GM18519 (cell line): ENCODE data around the gene ZBTB40.

Experiments used
- ATAC-seq: cut with Tn5 transposase; IDR thresholded peaks from one replicate; pipeline ENCODE4 v1.9.1; 2021; ENCODE audit warnings: mild to moderate bottlenecking, moderate library complexity; ENCODE audit not compliant: unreplicated experiment, low FRiP score

Gene ZBTB40

GRCh38 chr1:22451702-22452480, at the start of gene ZBTB40:
ZBTB40 (plus strand) TSS chr1:22451851; CDS start chr1:22489949, 38,098 bp downstream.
- peak; percentile 66 for ATAC-seq

GRCh38 chr1:22402356-22403053, 49.1 kb upstream of the ZBTB40 start:
- ATAC-seq, result no peak

GRCh38 chr1:22404486-22404885, 47.2 kb upstream of the ZBTB40 start:
- no peak for ATAC-seq

- ATAC-seq, result no peak
Measured at GRCh38 chr1:22406722-22407495, 44.7 kb upstream of the ZBTB40 start.

- no peak for ATAC-seq
Measured at GRCh38 chr1:22408230-22408629, 43.4 kb upstream of the ZBTB40 start.

- ATAC-seq, result no peak
Measured at GRCh38 chr1:22410401-22410800, 41.2 kb upstream of the ZBTB40 start.

GRCh38 chr1:22410928-22411495, 40.6 kb upstream of the ZBTB40 start:
- no peak for ATAC-seq

GRCh38 chr1:22411589-22411988, 40.1 kb upstream of the ZBTB40 start:
- no peak for ATAC-seq

- ATAC-seq, result no peak
Measured at GRCh38 chr1:22412932-22413727, 38.5 kb upstream of the ZBTB40 start.

GRCh38 chr1:22413799-22414198, 37.9 kb upstream of the ZBTB40 start:
- ATAC-seq, result no peak

GRCh38 chr1:22414244-22414751, 37.4 kb upstream of the ZBTB40 start:
- no peak for ATAC-seq

- no peak for ATAC-seq
Measured at GRCh38 chr1:22415489-22415888, 36.2 kb upstream of the ZBTB40 start.

GRCh38 chr1:22416555-22417454, 34.8 kb upstream of the ZBTB40 start:
- no peak for ATAC-seq

- no peak for ATAC-seq
Measured at GRCh38 chr1:22417466-22417865, 34.2 kb upstream of the ZBTB40 start.

- ATAC-seq, result no peak
Measured at GRCh38 chr1:22418312-22418711, 33.3 kb upstream of the ZBTB40 start.

- ATAC-seq, result no peak
Measured at GRCh38 chr1:22418933-22419382, 32.7 kb upstream of the ZBTB40 start.

GRCh38 chr1:22420455-22421053, 31.1 kb upstream of the ZBTB40 start:
- ATAC-seq, result no peak

- ATAC-seq, result no peak
Measured at GRCh38 chr1:22426781-22427180, 24.9 kb upstream of the ZBTB40 start.
